Testis (tissue), 2 donors: Measurements from ENCODE around the gene IFT22.
"Not testable (repeated sequence)": the region's sequence is repeated elsewhere in the genome, so short reads cannot be mapped to it uniquely, and the experiment has no call there.

Source experiments
- CTCF ChIP-seq, 3 experiments: fragments of 450-650 bp in 2 of 3; fragments of 200-600 bp in 1 of 3; sonication (generic) in 1 of 3; IDR thresholded peaks; one replicate each; pipeline ENCODE4 v1.5.1; 2016 to 2019; ENCODE audit warnings: antibody characterized with exemption in 3 of 3, mild to moderate bottlenecking in 2 of 3, moderate library complexity in 1 of 3
- POLR2A ChIP-seq: fragments of 450-650 bp; IDR thresholded peaks from one replicate; pipeline ENCODE4 v1.6.1; 2017; ENCODE audit warnings: antibody characterized with exemption, mild to moderate bottlenecking, moderate library complexity

DNA sequence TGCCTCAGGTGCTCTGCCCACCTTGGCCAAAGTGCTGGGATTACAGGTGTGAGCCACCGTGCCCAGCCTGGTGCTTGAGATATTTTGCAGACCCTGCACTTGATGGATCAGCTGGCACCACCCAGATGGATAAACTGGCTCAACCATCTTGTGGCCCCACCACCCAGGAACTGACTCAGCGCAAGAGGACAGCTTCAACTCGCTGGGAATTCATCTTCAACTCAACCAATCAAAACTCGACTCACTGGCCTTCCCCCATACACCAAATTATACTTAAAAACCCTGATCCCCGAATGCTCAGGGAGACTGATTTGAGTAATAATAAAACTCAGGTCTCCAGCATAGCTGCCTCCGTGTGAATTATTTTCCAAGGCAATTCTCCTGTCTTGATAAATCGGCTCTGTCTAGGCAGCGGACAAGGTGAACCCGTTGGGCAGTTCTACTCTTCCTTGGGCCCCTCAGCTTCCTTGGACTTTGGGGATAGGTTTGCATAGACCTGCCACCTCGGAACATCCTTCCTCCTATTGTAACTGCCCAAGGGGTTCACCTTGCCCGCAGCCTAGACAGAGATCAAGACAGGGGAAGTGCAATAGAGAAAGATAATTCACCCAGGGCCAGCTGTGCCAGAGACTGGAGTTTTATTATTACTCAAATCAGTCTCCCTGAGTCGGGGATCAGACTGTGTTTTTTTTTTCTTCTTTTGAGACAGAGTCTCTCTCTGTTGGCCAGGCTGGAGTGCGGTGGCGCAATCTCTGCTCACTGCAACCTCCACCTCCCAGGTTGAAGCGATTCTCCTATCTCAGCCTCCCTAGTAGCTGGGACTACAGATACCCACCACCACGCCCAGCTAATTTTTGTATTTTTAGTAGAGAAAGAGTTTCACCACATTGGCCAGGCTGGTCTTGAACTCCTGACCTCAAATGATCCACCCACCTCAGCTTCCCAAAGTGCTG lies 28.3 kb downstream of the IFT22 start:
- TF ChIP-seq CTCF (IDR thresholded peaks at IDR 0.05); POLR2A: not testable (repeated sequence)
